ENCODE measurements around the gene ORM2. TPM values are rescaled to one million over a fixed set of nuclear protein-coding genes. Genes with fewer than 3 reads are reported as not detected.

ORM2 gene
- total and polyA plus RNA-seq, 2 of the 13 experiments (the other 11 are each of a cell fraction or from before 2014, with no cell fraction given): 565 to 824 TPM

GRCh38 chr9:114317665-114318357 is 11.9 kb upstream of the ORM2 start (continued):
- TF ChIP-seq THAP8 (CRISPR knock-in tag; IDR thresholded peaks at IDR 0.05; ENCODE audit: borderline replicate concordance) (no peak), ZNF597 (CRISPR knock-in tag; IDR thresholded peaks at IDR 0.05) (no peak)

GRCh38 chr9:114318416-114318815 is 11.3 kb upstream of the ORM2 start:
- Histone ChIP-seq H3K27ac (ENCODE audit: extremely low read length, insufficient read depth, low read length) (no peak overlapping the region), H3K4me1 (ENCODE audit: insufficient read depth, low read length) (peaks cover 26% of the 10 kb centered on the region), H3K4me3 (replicated peaks in 1 of 3; ENCODE audit: insufficient read depth in 1 of 3, low read depth in 2 of 3, low read length in 3 of 3) (no peak overlapping the region), H3K4me2 (ENCODE audit: low read depth, low read length) (no peak overlapping the region), H3K79me2 (ENCODE audit: insufficient read depth, low read length) (no peaks in the 10 kb centered on the region), H3K27me3 (ENCODE audit: control insufficient read depth in 1 of 2, insufficient read depth in 2 of 2, low read length in 2 of 2) (no peaks in the 10 kb centered on the region), H3K9ac (ENCODE audit: insufficient read depth, low read depth, low read length) (no peak overlapping the region), H3K36me3 (replicated peaks in 1 of 2; ENCODE audit: control insufficient read depth in 1 of 2, insufficient read depth in 2 of 2, low read length in 2 of 2) (no peaks in the 10 kb centered on the region), H2AFZ (ENCODE audit: low read length) (peak overlapping the region; percentile 23), H3K9me3 (ENCODE audit: low read length) (no peaks in the 10 kb centered on the region), H4K20me1 (ENCODE audit: insufficient read depth, low read length) (no peaks in the 10 kb centered on the region)
- no peak for ATAC-seq
- no TSS peak for BruUV-seq (replicated peaks)
- WGBS (ENCODE audit: low lambda C conversion rate): 90% methylated on average over 8 of the region's 8 CpGs
- in situ Hi-C loops (cut with HindIII; ENCODE audit: extremely low pct_ligation_motif_present, low pct_unique_long_range_greater_than_20kb) (no loop called here), intact Hi-C loops (cut with micrococcal nuclease; ENCODE audit: unreplicated experiment) (no loop called here)
- ChIA-PET CTCF (ENCODE audit: low intra/inter-chr PET ratio, low total read pairs) (no interaction called here), POLR2A (no interaction called here)
- DNase-seq (ENCODE audit: low spot score): no peak
- no peak for FAIRE-seq
- no peak for TF ChIP-seq ZSCAN21 (CRISPR knock-in tag; IDR thresholded peaks at IDR 0.05; ENCODE audit: borderline replicate concordance)
- TF ChIP-seq KDM6A (CRISPR knock-in tag; IDR thresholded peaks at IDR 0.05; ENCODE audit: low read depth): no peak
- no peak for TF ChIP-seq RARA (CRISPR knock-in tag; IDR thresholded peaks at IDR 0.05)
- TF ChIP-seq SMARCE1 (IDR thresholded peaks at IDR 0.05; ENCODE audit: borderline replicate concordance): no peak

Measured in HepG2 (cell line).